Nephron progenitor cell (in vitro differentiated cells): Measurements from ENCODE around the gene ABR.

ENCODE experiments used
- DNase-seq: peaks from one replicate; pipeline ENCODE4 v3.0.0; 2021
- H3K27ac Mint-ChIP-seq: 2 replicates; pipeline ENCODE4 v1.8.0; 2021; ENCODE audit warnings: mild to moderate bottlenecking, moderate library complexity, mixed read lengths
- H3K27me3 Mint-ChIP-seq: 2 replicates; pipeline ENCODE4 v1.8.0; 2021; ENCODE audit warnings: mild to moderate bottlenecking, low read depth, mixed read lengths; ENCODE audit not compliant: poor library complexity
- H3K36me3 Mint-ChIP-seq: 2 replicates; pipeline ENCODE4 v1.8.0; 2021; ENCODE audit warnings: low read depth, mixed read lengths
- H3K4me1 Mint-ChIP-seq: 2 replicates; pipeline ENCODE4 v1.8.0; 2021; ENCODE audit warnings: mixed read lengths
- H3K4me3 Mint-ChIP-seq: 2 replicates; pipeline ENCODE4 v1.8.0; 2021; ENCODE audit warnings: mild to moderate bottlenecking, moderate library complexity, mixed read lengths
- H3K9me3 Mint-ChIP-seq: 2 replicates; pipeline ENCODE4 v1.8.0; 2021; ENCODE audit warnings: mild to moderate bottlenecking, moderate library complexity, mixed read lengths
- CTCF ChIP-seq: fragments of 200-600 bp; sonication (generic); IDR thresholded peaks from 2 replicates; pipeline ENCODE4 v1.5.0; 2021; ENCODE audit warnings: antibody characterized with exemption

The ABR gene

GRCh38 chr17:1197781-1198490 lies 18.2 kb upstream of the ABR start:
- Mint-ChIP-seq H3K4me3 (no peak overlapping the region), H3K27me3 (peaks cover 34% of the 10 kb centered on the region), H3K9me3 (no peaks in the 10 kb centered on the region), H3K27ac (no peak overlapping the region), H3K36me3 (no peaks in the 10 kb centered on the region), H3K4me1 (peaks cover 47% of the 10 kb centered on the region)
- DNase-seq, result no peak
- TF ChIP-seq CTCF, result no peak

- Mint-ChIP-seq H3K27me3 (peaks cover 35% of the 10 kb centered on the region), H3K4me3 (no peak overlapping the region), H3K9me3 (no peaks in the 10 kb centered on the region), H3K27ac (no peak overlapping the region), H3K4me1 (peaks cover 48% of the 10 kb centered on the region), H3K36me3 (no peaks in the 10 kb centered on the region)
- TF ChIP-seq CTCF, result no peak
- no peak for DNase-seq
Observed at GRCh38 chr17:1197379-1197778, 17.6 kb upstream of the ABR start.

GRCh38 chr17:1196946-1197345 lies 17.2 kb upstream of the ABR start:
- no peak for TF ChIP-seq CTCF
- peaks cover 47% of the 10 kb centered on the region for H3K4me1 Mint-ChIP-seq
- no peak overlapping the region for H3K27ac Mint-ChIP-seq
- H3K4me3 Mint-ChIP-seq, result no peak overlapping the region
- no peaks in the 10 kb centered on the region for H3K36me3 Mint-ChIP-seq
- H3K9me3 Mint-ChIP-seq, result no peaks in the 10 kb centered on the region
- H3K27me3 Mint-ChIP-seq, result peaks cover 37% of the 10 kb centered on the region
- no peak for DNase-seq

GRCh38 chr17:1192911-1193699 lies 13.3 kb upstream of the ABR start:
- no peak overlapping the region for H3K4me3 Mint-ChIP-seq
- no peaks in the 10 kb centered on the region for H3K9me3 Mint-ChIP-seq
- no peak for DNase-seq
- H3K27ac Mint-ChIP-seq, result no peak overlapping the region
- H3K27me3 Mint-ChIP-seq, result peaks cover 42% of the 10 kb centered on the region
- H3K36me3 Mint-ChIP-seq, result no peaks in the 10 kb centered on the region
- no peak for TF ChIP-seq CTCF
- peaks cover 48% of the 10 kb centered on the region for H3K4me1 Mint-ChIP-seq

GRCh38 chr17:1190751-1191331 lies 11.1 kb upstream of the ABR start:
- Mint-ChIP-seq H3K9me3 (no peaks in the 10 kb centered on the region), H3K36me3 (no peaks in the 10 kb centered on the region), H3K4me1 (peaks cover 54% of the 10 kb centered on the region), H3K4me3 (no peak overlapping the region), H3K27ac (no peak overlapping the region), H3K27me3 (peaks cover 38% of the 10 kb centered on the region)
- TF ChIP-seq CTCF, result no peak
- DNase-seq, result no peak
